Measurements from ENCODE around the gene PAPPA2. TPM values are rescaled to one million over a fixed set of nuclear protein-coding genes. Genes with fewer than 3 reads are reported as not detected.

PAPPA2 gene
- total and polyA plus RNA-seq, 12 donors: 0.03 to 0.87 (median 0.10) TPM; not detected in 1

DNA sequence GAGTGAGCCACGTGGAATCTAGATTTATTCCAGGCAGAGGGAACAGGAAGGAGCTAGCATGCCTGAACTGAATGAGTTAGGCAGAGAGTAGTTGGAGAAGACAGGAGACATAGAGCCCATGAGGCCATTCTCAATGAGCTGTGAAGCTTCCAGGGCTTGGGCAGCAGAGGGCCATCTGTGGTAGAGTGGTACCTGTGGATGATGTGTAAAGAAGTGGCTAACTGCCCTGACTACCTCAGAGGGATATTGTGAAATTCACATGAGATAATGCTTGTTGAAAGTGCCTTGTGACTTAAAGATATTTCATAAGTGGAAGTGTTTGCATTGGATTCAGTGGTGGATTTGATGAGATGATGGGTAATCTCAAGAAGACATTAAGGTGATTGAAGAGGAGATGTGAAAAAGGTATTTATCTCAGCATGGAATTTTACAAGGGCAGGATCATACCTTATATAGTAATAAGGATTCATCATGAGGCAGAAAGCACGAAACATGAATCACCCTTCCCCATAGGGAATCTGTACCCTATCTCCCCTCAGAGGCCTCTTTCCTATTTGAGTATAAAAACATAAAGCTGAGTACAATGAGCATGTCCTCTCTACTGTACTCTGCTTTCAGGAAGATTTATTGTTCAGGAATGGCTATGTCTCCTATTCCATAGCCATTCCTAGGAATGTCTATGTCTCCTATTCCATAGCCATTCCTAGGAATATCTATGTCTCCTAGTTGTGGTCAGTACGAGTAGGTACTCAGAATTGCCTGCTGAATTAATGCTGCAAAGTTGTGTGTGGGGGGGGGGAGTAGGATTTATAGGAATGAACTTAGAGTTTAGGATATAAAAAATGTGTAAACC lies 146.8 kb downstream of the PAPPA2 start:
- Histone ChIP-seq H3K4me3 (no peak overlapping the region), H3K27ac (no peak overlapping the region), H3K4me1 (replicated peaks in 1 of 2) (no peaks in the 10 kb centered on the region), H3K36me3 (replicated peaks in 1 of 2) (no peaks in the 10 kb centered on the region), H3K27me3 (no peaks in the 10 kb centered on the region), H3K9me3 (replicated peaks in 1 of 3) (no peaks in the 10 kb centered on the region)
- intact Hi-C loops (cut with DNase I): no loop called here
- DNase-seq: no peak
- WGBS, 4 donors: 60 to 83% (median 69%) methylated on average over 3 of the region's 3 CpGs
- TF ChIP-seq, protein P1, sequence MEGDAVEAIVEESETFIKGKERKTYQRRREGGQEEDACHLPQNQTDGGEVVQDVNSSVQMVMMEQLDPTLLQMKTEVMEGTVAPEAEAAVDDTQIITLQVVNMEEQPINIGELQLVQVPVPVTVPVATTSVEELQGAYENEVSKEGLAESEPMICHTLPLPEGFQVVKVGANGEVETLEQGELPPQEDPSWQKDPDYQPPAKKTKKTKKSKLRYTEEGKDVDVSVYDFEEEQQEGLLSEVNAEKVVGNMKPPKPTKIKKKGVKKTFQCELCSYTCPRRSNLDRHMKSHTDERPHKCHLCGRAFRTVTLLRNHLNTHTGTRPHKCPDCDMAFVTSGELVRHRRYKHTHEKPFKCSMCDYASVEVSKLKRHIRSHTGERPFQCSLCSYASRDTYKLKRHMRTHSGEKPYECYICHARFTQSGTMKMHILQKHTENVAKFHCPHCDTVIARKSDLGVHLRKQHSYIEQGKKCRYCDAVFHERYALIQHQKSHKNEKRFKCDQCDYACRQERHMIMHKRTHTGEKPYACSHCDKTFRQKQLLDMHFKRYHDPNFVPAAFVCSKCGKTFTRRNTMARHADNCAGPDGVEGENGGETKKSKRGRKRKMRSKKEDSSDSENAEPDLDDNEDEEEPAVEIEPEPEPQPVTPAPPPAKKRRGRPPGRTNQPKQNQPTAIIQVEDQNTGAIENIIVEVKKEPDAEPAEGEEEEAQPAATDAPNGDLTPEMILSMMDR (IDR thresholded peaks at IDR 0.05): no peak
- no peak for TF ChIP-seq POLR2A (IDR thresholded peaks at IDR 0.05)

- 40 to 57% (median 54%) methylated on average over 4 of the region's 4 CpGs for WGBS, 4 donors
- intact Hi-C loops (cut with DNase I): no loop called here
These were observed 149.8 kb downstream of the PAPPA2 start for GRCh38 chr1:176612791-176613190.

GRCh38 chr1:176617881-176618280 lies 154.9 kb downstream of the PAPPA2 start:
- H3K27ac ChIP-seq: no peak overlapping the region
- H3K27me3 ChIP-seq: no peaks in the 10 kb centered on the region
- no peaks in the 10 kb centered on the region for H3K36me3 ChIP-seq (replicated peaks in 1 of 2)
- no peaks in the 10 kb centered on the region for H3K4me1 ChIP-seq (replicated peaks in 1 of 2)
- DNase-seq: no peak
- no peak overlapping the region for H3K4me3 ChIP-seq
- TF ChIP-seq POLR2A (IDR thresholded peaks at IDR 0.05): no peak
- TF ChIP-seq, protein P1 (IDR thresholded peaks at IDR 0.05): no peak
- H3K9me3 ChIP-seq (replicated peaks in 1 of 3): no peaks in the 10 kb centered on the region
- intact Hi-C loops (cut with DNase I): no loop called here

More at GRCh38 chr1:176612791-176613190, 149.8 kb downstream of the PAPPA2 start:
- Histone ChIP-seq H3K9me3 (replicated peaks in 1 of 3) (no peaks in the 10 kb centered on the region), H3K36me3 (replicated peaks in 1 of 2) (no peaks in the 10 kb centered on the region), H3K4me3 (no peak overlapping the region), H3K4me1 (replicated peaks in 1 of 2) (no peaks in the 10 kb centered on the region), H3K27ac (no peak overlapping the region), H3K27me3 (no peaks in the 10 kb centered on the region)
- no peak for DNase-seq
- TF ChIP-seq, protein P1 (IDR thresholded peaks at IDR 0.05): no peak
- TF ChIP-seq POLR2A (IDR thresholded peaks at IDR 0.05): no peak

DNA sequence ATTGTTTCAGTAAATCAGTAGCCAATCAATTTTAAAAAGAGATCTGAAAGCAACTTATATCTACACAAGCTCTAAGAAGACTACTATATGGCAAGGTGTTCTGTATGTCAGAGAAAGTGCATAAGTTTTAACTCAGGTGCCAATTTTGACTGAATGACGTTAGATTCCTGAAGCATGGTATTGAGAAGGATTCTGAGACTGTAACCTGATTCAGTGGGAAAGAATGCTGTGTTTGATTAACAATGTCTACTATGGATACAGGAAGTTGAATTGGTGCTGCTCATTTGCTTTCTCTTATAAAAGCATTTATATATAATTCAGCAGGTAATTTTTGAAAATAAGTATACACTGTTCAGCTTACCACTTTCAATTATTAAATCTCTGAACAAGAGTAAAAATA lies 156.3 kb downstream of the PAPPA2 start:
- 56 to 65% (median 60%) methylated on average over 1 of the region's 1 CpG for WGBS, 4 donors
- H3K36me3 ChIP-seq (replicated peaks in 1 of 2): no peaks in the 10 kb centered on the region
- H3K4me3 ChIP-seq: no peak overlapping the region
- TF ChIP-seq, protein P1 (IDR thresholded peaks at IDR 0.05): no peak
- TF ChIP-seq POLR2A (IDR thresholded peaks at IDR 0.05): no peak
- no peaks in the 10 kb centered on the region for H3K4me1 ChIP-seq (replicated peaks in 1 of 2)
- no peak for DNase-seq
- no peaks in the 10 kb centered on the region for H3K27me3 ChIP-seq
- intact Hi-C loops (cut with DNase I): no loop called here
- H3K27ac ChIP-seq: no peak overlapping the region
- no peaks in the 10 kb centered on the region for H3K9me3 ChIP-seq (replicated peaks in 1 of 3)
